ENCODE data around the gene DUSP8. TPM values are rescaled to one million over a fixed set of nuclear protein-coding genes. Genes with fewer than 3 reads are reported as not detected.

Gene DUSP8
- total RNA-seq, 1 donor from 2014 or later = 1.8 TPM

DNA sequence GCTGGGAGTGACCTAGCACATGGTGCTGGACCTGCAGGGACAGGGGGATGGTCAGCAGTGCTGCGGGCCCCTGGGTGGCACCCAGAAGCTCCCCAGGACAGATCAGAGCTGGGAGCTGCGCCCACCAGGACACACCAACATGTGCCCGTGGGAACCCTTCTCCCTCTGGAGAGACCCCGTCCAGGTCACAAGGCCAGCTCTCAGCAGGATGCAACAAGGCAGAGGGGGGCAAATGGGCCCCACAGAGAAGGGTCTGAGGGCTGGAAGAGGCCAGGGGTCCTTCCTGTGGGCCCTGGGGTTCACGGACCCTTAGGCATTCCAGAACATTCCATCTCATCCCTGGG, 6.2 kb downstream of the DUSP8 start:
- DNase-seq = no peak

DNA sequence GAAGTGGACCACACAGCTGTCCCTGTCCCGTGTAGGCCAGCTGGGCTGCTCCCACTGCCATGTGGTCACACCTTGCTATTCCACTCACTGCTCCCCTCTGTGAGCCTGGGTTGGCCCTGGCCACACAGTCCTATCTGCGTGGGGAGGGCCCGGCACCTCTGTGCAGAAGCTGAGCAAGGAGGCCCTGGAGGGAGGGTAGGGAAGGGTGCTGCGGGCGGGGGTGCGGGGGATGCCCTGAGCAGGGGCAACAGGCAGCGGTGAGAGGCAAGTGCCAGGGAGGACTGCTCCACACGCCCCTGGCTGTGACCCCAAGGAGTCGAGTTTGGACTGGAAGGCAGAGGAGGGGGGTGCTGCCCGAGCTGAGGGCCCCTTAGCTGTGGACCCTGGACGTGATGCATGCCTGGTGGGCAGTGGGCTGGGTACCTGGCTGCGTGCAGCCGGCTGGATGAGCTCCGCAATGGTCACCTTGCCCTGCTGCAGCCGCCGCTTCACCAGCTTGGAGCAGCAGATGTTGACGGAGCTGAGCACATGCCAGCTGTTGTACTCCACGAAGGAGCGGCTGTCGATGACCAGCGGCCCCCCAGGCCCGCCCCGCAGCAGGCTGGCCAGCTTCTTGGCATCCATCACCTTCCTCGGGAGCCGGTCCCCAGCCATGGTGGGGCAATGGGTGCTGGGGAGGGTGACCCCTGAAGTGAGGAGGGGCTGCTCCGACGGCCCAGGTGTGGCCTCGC, 6.7 kb downstream of the DUSP8 start:
- no peak for DNase-seq

DNA sequence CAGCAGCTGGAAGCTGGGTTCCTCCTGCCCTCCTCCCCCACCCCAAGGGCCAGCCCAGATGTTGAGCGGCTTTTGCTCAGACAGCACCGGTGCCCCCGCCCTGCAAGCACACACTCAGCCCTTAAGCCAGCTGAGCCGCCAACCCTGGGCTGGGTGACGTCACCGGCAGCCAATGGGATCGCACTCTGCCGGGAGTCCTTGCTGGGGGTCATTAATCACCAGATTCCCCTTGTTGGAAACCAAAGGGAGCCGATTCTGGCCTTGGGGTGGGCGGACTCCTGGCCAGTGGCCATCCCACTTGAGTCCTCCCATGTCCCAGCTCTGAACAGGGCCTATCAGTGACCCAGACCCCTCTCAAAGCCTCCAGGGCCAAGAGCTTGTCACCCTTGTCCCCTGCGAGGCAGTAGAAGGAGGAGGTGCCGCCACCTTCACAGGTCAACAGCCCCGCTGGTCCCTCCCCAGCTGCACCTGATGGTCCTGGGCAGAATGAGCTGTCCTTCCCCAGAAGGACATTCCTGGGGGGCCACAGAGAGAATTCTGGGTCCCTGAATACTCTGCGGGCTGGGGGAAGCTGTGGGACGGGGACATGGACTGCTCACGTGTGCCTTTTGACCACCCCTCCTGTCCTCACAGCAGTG, 7.4 kb downstream of the DUSP8 start:
- DNase-seq = peak; percentile 34

GRCh38 chr11:1563697-1564534, 8.2 kb downstream of the DUSP8 start:
- no peak for DNase-seq

GRCh38 chr11:1563149-1563638, 8.9 kb downstream of the DUSP8 start:
- no peak for DNase-seq

DNA sequence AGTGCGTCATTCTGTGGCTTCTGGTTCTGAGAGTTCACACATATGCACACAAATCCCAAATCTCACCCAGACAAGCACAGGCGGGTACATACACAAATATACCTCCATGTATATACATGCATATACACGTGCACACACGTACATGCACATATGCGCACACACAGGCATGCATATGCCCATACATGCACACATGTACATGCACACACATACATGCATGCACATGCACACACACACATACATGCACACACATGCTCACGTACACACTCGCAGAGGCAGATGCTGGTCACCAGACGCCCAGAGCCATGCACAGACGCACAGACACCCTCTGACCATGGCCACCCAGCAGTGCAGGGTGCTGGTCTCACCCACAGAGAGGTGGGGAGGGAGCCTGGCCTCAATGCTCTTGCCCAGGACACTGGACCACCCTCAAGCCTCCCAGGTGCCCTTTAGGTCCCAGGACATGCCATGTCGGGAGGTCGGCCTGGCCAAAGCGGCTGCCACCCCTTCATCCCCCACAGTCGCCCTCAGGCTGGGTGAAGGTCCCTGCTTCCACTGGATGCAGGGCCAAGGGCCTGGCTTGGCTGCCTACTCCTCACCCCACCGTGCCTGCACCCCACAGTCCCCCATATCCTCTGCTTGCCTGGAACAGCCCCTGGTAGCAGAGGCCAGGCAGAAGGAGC, 9.5 kb downstream of the DUSP8 start:
- no peak for DNase-seq

- DNase-seq = no peak
Observed at GRCh38 chr11:1561955-1562354, 10.1 kb downstream of the DUSP8 start.

DNA sequence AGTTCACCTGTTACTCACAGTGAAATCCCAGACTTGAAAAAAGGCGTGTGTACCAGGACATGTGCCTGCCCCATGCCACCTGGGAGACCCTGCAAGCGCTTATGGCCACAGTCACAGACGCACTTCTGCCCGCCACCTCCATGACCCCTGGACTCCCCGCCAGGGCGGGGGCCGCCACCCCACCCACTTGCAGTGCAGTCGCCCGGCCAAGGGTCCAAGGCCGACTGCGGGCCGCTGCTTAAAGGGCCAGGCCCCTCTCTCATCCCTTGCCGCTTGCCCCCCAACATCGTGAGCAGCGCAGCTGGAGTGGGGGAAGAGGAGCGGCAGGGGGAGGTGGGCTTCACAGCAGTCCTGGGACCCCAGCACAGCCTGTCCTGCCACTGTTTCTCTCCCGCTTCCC, 10.8 kb downstream of the DUSP8 start:
- DNase-seq = no peak

GRCh38 chr11:1560649-1561251, 11.3 kb downstream of the DUSP8 start:
- DNase-seq = no peak

GRCh38 chr11:1560002-1560648, 11.9 kb downstream of the DUSP8 start:
- no peak for DNase-seq

GRCh38 chr11:1559111-1559951, 12.7 kb downstream of the DUSP8 start:
- peak; percentile 14 for DNase-seq

- no peak for DNase-seq
Observed at GRCh38 chr11:1558775-1559110, 13.3 kb downstream of the DUSP8 start.

DNA sequence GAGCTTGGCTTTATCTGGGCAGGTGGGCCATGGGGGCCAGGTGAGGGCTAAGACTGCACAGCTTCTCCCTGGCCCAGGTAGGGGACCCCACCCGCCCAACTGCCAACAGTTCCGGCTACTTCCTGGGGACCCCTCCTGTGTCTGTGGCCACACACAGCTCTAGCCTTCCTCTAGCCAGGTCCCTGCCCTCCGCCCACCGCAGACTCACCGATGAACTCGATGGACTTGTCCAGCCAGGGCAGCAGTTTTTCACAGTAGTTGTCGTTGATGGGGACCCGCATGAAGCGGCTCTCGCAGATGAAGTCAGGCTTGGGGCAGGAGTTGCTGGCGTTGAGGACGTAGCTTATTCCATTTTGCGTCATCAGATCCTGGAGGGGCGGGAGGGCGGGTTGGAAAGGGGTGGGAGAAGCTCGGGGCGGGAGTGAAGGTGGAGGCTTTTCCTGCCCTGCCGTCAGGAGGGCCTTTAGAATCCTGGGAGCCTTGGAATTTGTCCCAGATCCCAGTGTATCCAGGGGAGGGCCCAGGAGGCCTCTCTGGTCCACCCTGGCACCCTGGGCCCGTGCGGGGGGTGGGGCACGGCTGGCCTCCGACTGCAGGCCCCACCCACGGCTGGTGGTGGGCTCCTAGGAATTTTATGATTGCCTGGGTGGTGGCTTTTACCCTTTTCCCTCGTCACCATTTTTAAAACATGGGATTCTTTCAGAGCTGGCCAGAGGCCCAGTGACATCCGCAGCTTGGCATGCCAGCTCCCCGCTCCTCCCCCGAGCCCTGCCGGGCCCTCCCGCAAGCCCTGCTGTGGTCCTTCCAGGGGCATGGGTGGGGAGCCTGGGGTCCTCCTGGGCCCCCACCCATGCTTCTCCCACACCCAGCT, 13.9 kb downstream of the DUSP8 start:
- peak; percentile 42 for DNase-seq

- no peak for DNase-seq
Observed at GRCh38 chr11:1557051-1557884, 14.8 kb downstream of the DUSP8 start.

GRCh38 chr11:1556278-1556902, 15.7 kb downstream of the DUSP8 start:
- no peak for DNase-seq

- DNase-seq = no peak
Observed at GRCh38 chr11:1555713-1556153, 16.3 kb downstream of the DUSP8 start.

DNA sequence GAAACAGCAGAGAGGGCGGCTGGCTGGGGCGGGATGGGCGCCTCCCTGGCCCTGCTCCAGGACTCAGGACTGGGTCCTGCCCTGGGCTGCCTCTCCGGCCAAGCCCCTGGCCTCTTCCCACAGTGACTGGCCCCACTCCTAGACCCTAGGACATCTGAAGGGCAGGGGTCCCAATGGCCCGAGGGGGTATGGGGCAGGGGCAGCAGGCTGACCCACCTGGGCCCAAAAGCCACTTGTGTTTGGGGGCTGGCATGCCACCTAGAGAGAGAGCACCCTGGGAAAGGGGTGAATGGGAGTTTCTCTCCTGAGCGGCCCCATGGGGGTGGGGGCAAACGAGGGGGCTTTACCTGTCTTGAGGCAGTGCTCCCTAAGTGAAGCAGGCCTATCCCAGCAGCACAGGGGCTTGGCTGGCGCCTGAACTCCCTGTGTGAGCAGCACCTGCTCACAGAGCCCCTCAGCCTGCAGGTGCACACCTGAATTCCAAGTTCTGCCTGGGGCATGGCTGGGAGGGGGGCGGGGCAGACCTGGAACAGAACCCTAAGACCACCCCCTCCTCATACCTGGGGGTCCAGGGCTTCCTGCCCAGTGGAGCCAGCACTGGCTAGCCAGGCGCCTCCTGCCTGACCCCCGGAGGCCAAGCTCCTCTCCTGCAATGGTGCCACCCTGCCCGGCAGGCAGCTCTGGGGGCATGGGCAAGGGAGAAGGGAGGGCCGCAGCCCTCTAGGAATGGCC, 16.9 kb downstream of the DUSP8 start:
- no peak for DNase-seq

Data from skin of body (tissue), 2 donors.